OCI-LY3 (cell line): ENCODE data around the gene WDR26.

ENCODE experiments used
- CTCF ChIP-seq: fragments of 200-600, 300-600 bp; sonication (generic); IDR thresholded peaks from 2 replicates; pipeline ENCODE4 v1.5.1; 2014; ENCODE audit warnings: antibody characterized with exemption, low read length, low read depth
- EZH2phosphoT487 ChIP-seq: fragments of 200-600 bp; shearing (Covaris generic); IDR thresholded peaks from 2 replicates; pipeline ENCODE4 v1.6.1; 2018; ENCODE audit warnings: antibody characterized with exemption, mixed run types, low read depth

GRCh38 chr1:224450159-224450558, 15.6 kb upstream of the WDR26 start:
- TF ChIP-seq CTCF (no peak), EZH2phosphoT487 (no peak)
